Measurements from ENCODE around the gene DTHD1. TPM values are rescaled to one million over a fixed set of nuclear protein-coding genes. Genes with fewer than 3 reads are reported as not detected.
A peak's percentile ranks its signal among the peaks of the same experiment; 100 is the strongest.

DTHD1 gene
- total RNA-seq, 4 donors from 2014 or later = 0.47 to 3.3 (median 1.3) TPM

GRCh38 chr4:36285784-36286480 is 4.5 kb downstream of the DTHD1 start:
- Histone ChIP-seq H3K9me3 (no peaks in the 10 kb centered on the region), H3K4me1 (peaks cover 0 to 5% (median 0%) of the 10 kb centered on the region in 4 donors), H3K4me3 (no peak overlapping the region), H3K36me3 (no peaks in the 10 kb centered on the region), H3K27me3 (no peaks in the 10 kb centered on the region), H3K27ac (peak overlapping the region; percentile 49 to 74 (median 58))
- TF ChIP-seq POLR2A (IDR thresholded peaks at IDR 0.05) = peak in 1 of 2 donors; percentile 21
- TF ChIP-seq, protein P1, sequence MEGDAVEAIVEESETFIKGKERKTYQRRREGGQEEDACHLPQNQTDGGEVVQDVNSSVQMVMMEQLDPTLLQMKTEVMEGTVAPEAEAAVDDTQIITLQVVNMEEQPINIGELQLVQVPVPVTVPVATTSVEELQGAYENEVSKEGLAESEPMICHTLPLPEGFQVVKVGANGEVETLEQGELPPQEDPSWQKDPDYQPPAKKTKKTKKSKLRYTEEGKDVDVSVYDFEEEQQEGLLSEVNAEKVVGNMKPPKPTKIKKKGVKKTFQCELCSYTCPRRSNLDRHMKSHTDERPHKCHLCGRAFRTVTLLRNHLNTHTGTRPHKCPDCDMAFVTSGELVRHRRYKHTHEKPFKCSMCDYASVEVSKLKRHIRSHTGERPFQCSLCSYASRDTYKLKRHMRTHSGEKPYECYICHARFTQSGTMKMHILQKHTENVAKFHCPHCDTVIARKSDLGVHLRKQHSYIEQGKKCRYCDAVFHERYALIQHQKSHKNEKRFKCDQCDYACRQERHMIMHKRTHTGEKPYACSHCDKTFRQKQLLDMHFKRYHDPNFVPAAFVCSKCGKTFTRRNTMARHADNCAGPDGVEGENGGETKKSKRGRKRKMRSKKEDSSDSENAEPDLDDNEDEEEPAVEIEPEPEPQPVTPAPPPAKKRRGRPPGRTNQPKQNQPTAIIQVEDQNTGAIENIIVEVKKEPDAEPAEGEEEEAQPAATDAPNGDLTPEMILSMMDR (IDR thresholded peaks at IDR 0.05) = peak in 3 of 6 experiments; percentile 13 to 22 (median 21)
- peak in 2 of 3 donors; percentile 35 to 56 for DNase-seq

DNA sequence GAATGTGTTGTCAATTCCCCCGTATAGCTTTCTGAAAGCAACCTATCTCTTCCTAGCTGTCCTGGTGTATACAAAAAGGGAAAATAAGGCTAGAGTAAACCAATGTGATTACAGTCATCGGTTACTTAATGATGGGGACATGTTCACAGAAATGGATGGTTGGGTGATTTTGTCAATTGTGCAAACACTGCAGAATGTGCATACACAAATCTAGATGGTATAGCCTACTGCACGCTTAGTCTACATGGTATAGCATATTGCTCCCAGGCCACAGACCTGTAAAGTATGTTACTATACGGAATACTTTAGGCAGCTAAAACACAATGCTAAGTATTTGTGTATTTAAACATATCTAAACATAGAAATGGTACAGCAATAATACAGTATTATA is 5.1 kb downstream of the DTHD1 start:
- DNase-seq = no peak
- H3K36me3 ChIP-seq = no peaks in the 10 kb centered on the region
- H3K27ac ChIP-seq = peak overlapping the region in 3 of 4 donors; percentile 8 to 74 (median 60)
- H3K4me3 ChIP-seq = no peak overlapping the region
- no peaks in the 10 kb centered on the region for H3K27me3 ChIP-seq
- H3K9me3 ChIP-seq = no peaks in the 10 kb centered on the region
- H3K4me1 ChIP-seq = peaks cover 0 to 5% (median 0%) of the 10 kb centered on the region in 4 donors
- TF ChIP-seq POLR2A (IDR thresholded peaks at IDR 0.05) = no peak
- TF ChIP-seq, protein P1 (IDR thresholded peaks at IDR 0.05) = no peak

DNA sequence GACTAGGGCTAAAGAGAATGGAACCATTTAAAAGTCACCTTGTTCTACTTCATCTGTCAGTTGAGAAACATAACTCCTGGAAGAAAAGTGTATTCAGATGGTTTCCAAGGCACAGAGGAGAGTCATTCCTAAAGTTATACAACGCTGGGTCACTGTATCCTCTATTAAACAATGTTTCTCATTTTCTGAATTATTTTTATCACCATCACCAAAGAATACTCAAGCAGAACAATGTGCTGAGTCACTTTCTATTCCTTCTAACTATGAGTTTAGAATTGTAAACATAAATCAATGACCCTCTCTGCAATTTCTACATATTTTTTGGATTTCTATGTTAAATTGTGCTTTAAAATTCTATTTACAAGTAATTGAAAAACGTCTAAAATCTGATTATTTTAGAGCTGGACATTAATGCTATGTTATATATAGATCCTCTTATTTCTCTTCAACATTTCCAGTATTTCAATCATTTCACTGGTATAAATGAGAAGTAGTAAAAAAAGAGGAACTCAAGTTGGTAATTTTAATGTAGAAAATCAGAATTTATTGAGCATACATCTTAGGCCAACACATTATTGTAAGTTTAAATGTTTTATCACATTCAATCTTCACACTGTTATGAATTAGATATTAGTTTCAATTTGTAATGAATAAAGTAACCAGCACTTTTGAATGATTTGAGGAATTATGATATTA is 7.5 kb downstream of the DTHD1 start:
- DNase-seq = no peak
- Histone ChIP-seq H3K4me1 (peaks cover 0 to 5% (median 0%) of the 10 kb centered on the region in 4 donors), H3K4me3 (no peak overlapping the region), H3K36me3 (no peaks in the 10 kb centered on the region), H3K9me3 (no peaks in the 10 kb centered on the region), H3K27ac (no peak overlapping the region), H3K27me3 (no peaks in the 10 kb centered on the region)
- no peak for TF ChIP-seq POLR2A (IDR thresholded peaks at IDR 0.05)
- TF ChIP-seq, protein P1 (IDR thresholded peaks at IDR 0.05) = no peak

- Histone ChIP-seq H3K9me3 (no peaks in the 10 kb centered on the region), H3K27ac (peak overlapping the region in 1 of 4 donors; percentile 6), H3K4me3 (no peak overlapping the region), H3K4me1 (peaks cover 0 to 5% (median 0%) of the 10 kb centered on the region in 4 donors), H3K36me3 (no peaks in the 10 kb centered on the region), H3K27me3 (no peaks in the 10 kb centered on the region)
- TF ChIP-seq, protein P1 (IDR thresholded peaks at IDR 0.05) = no peak
- TF ChIP-seq POLR2A (IDR thresholded peaks at IDR 0.05) = no peak
- DNase-seq = no peak
Observed at GRCh38 chr4:36290641-36291040, 9.2 kb downstream of the DTHD1 start.

- no peak overlapping the region for H3K4me3 ChIP-seq
- H3K27ac ChIP-seq = no peak overlapping the region
- DNase-seq = no peak
- TF ChIP-seq, protein P1 (IDR thresholded peaks at IDR 0.05) = no peak
- TF ChIP-seq POLR2A (IDR thresholded peaks at IDR 0.05) = no peak
- no peaks in the 10 kb centered on the region for H3K9me3 ChIP-seq
- H3K4me1 ChIP-seq = no peaks in the 10 kb centered on the region
- no peaks in the 10 kb centered on the region for H3K36me3 ChIP-seq
- no peaks in the 10 kb centered on the region for H3K27me3 ChIP-seq
Observed at GRCh38 chr4:36292556-36293188, 11.3 kb downstream of the DTHD1 start.
